ENCODE measurements around the gene PIGBOS1.
"Not testable (repeated sequence)": the region's sequence is repeated elsewhere in the genome, so short reads cannot be mapped to it uniquely, and the experiment has no call there.

The PIGBOS1 gene

DNA sequence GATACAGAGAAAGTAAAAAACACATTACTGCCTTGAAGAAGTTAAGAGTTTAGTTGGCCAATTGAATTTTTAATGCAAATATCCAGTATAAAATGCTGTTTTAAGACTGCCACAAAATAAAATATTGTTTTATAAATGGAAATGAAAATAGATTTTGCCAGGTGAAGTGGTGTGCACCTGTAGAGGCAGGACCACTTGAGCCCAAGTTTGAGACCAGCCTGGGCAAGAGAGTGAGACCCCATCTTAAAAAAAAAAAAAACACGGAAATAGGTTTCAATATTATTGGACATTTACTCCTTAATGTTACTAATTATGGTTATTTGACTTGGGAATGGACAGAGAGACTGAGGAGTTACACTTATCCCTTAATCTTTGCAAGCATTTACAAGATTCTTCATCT is 2.0 kb upstream of the PIGBOS1 start:
- TF ChIP-seq, protein P1, sequence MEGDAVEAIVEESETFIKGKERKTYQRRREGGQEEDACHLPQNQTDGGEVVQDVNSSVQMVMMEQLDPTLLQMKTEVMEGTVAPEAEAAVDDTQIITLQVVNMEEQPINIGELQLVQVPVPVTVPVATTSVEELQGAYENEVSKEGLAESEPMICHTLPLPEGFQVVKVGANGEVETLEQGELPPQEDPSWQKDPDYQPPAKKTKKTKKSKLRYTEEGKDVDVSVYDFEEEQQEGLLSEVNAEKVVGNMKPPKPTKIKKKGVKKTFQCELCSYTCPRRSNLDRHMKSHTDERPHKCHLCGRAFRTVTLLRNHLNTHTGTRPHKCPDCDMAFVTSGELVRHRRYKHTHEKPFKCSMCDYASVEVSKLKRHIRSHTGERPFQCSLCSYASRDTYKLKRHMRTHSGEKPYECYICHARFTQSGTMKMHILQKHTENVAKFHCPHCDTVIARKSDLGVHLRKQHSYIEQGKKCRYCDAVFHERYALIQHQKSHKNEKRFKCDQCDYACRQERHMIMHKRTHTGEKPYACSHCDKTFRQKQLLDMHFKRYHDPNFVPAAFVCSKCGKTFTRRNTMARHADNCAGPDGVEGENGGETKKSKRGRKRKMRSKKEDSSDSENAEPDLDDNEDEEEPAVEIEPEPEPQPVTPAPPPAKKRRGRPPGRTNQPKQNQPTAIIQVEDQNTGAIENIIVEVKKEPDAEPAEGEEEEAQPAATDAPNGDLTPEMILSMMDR (IDR thresholded peaks at IDR 0.05; ENCODE audit: low read length) = no peak
- no peak for TF ChIP-seq EZH2 (IDR thresholded peaks at IDR 0.05; ENCODE audit: borderline replicate concordance, low read length)
- Histone ChIP-seq H3K4me2 (ENCODE audit: low read length) (peak overlapping the region; percentile 89), H3K9me3 (ENCODE audit: low read length) (no peaks in the 10 kb centered on the region), H2AFZ (ENCODE audit: low read length) (no peak overlapping the region), H3K79me2 (ENCODE audit: insufficient read depth, low read length) (peaks cover 46% of the 10 kb centered on the region), H3K36me3 (ENCODE audit: insufficient read depth, low read length) (peaks cover 26% of the 10 kb centered on the region; the same call in 1 of the 2 replicates), H3K9me2 (ENCODE audit: low read depth, low read length) (no peaks in the 10 kb centered on the region), H3K27ac (ENCODE audit: low read depth, low read length, poor library complexity, severe bottlenecking) (peak overlapping the region; percentile 27), H3K4me1 (ENCODE audit: insufficient read depth, low read length, severe bottlenecking) (peaks cover 56% of the 10 kb centered on the region), H3K9ac (ENCODE audit: low read length) (peak overlapping the region; percentile 90; the same call in 1 of the 2 replicates), H3K4me3 (ENCODE audit: low read depth, low read length, poor library complexity, severe bottlenecking) (peak overlapping the region; percentile 87), H3K27me3 (ENCODE audit: insufficient read depth, low read length) (no peaks in the 10 kb centered on the region), H3F3A (ENCODE audit: insufficient read depth, low read length) (peaks cover 6% of the 10 kb centered on the region), H4K20me1 (ENCODE audit: insufficient read depth, low read length) (no peaks in the 10 kb centered on the region)

GRCh38 chr15:55320238-55320550 is 1.3 kb upstream of the PIGBOS1 start:
- Histone ChIP-seq H2AFZ (ENCODE audit: low read length) (no peak overlapping the region), H3K9me3 (ENCODE audit: low read length) (no peaks in the 10 kb centered on the region), H3K9ac (ENCODE audit: low read length) (peak overlapping the region; percentile 90), H3K27me3 (ENCODE audit: insufficient read depth, low read length) (no peaks in the 10 kb centered on the region), H3K36me3 (ENCODE audit: insufficient read depth, low read length) (peaks cover 23% of the 10 kb centered on the region; the same call in 1 of the 2 replicates), H3K79me2 (ENCODE audit: insufficient read depth, low read length) (peaks cover 46% of the 10 kb centered on the region), H3K4me3 (ENCODE audit: low read depth, low read length, poor library complexity, severe bottlenecking) (peak overlapping the region; percentile 87), H3F3A (ENCODE audit: insufficient read depth, low read length) (peaks cover 6% of the 10 kb centered on the region), H3K4me1 (ENCODE audit: insufficient read depth, low read length, severe bottlenecking) (peaks cover 51% of the 10 kb centered on the region), H3K9me2 (ENCODE audit: low read depth, low read length) (no peaks in the 10 kb centered on the region), H3K4me2 (ENCODE audit: low read length) (peak overlapping the region; percentile 89), H3K27ac (ENCODE audit: low read depth, low read length, poor library complexity, severe bottlenecking) (peak overlapping the region; percentile 89), H4K20me1 (ENCODE audit: insufficient read depth, low read length) (no peaks in the 10 kb centered on the region)
- TF ChIP-seq EZH2 (IDR thresholded peaks at IDR 0.05; ENCODE audit: borderline replicate concordance, low read length) = no peak
- TF ChIP-seq, protein P1 (IDR thresholded peaks at IDR 0.05; ENCODE audit: low read length) = no peak

- TF ChIP-seq EZH2 (IDR thresholded peaks at IDR 0.05; ENCODE audit: borderline replicate concordance, low read length) = no peak
- TF ChIP-seq, protein P1 (IDR thresholded peaks at IDR 0.05; ENCODE audit: low read length) = no peak
- H3K4me2 ChIP-seq (ENCODE audit: low read length) = peak overlapping the region; percentile 89
- H3K27me3 ChIP-seq (ENCODE audit: insufficient read depth, low read length) = no peaks in the 10 kb centered on the region
- H3K36me3 ChIP-seq (ENCODE audit: insufficient read depth, low read length) = peaks cover 21% of the 10 kb centered on the region; the same call in 1 of the 2 replicates
- peak overlapping the region; percentile 87 for H3K4me3 ChIP-seq (ENCODE audit: low read depth, low read length, poor library complexity, severe bottlenecking)
- H3K9me3 ChIP-seq (ENCODE audit: low read length) = no peaks in the 10 kb centered on the region
- H3K9me2 ChIP-seq (ENCODE audit: low read depth, low read length) = no peaks in the 10 kb centered on the region
- peaks cover 46% of the 10 kb centered on the region for H3K79me2 ChIP-seq (ENCODE audit: insufficient read depth, low read length)
- peaks cover 6% of the 10 kb centered on the region for H3F3A ChIP-seq (ENCODE audit: insufficient read depth, low read length)
- no peaks in the 10 kb centered on the region for H4K20me1 ChIP-seq (ENCODE audit: insufficient read depth, low read length)
- peak overlapping the region; percentile 90 for H3K9ac ChIP-seq (ENCODE audit: low read length)
- no peak overlapping the region; the same call in 1 of the 2 replicates for H2AFZ ChIP-seq (ENCODE audit: low read length)
- H3K27ac ChIP-seq (ENCODE audit: low read depth, low read length, poor library complexity, severe bottlenecking) = peak overlapping the region; percentile 89
- H3K4me1 ChIP-seq (ENCODE audit: insufficient read depth, low read length, severe bottlenecking) = peaks cover 50% of the 10 kb centered on the region
Observed at GRCh38 chr15:55319537-55320237, 764 bp upstream of the PIGBOS1 start.

- not testable (repeated sequence) for H2AFZ ChIP-seq (ENCODE audit: low read length); H3K9ac ChIP-seq (ENCODE audit: low read length); H4K20me1 ChIP-seq (ENCODE audit: insufficient read depth, low read length); H3K4me1 ChIP-seq (ENCODE audit: insufficient read depth, low read length, severe bottlenecking); H3K27me3 ChIP-seq (ENCODE audit: insufficient read depth, low read length); H3K4me2 ChIP-seq (ENCODE audit: low read length); H3K27ac ChIP-seq (ENCODE audit: low read depth, low read length, poor library complexity, severe bottlenecking); H3K9me2 ChIP-seq (ENCODE audit: low read depth, low read length); H3F3A ChIP-seq (ENCODE audit: insufficient read depth, low read length); H3K36me3 ChIP-seq (ENCODE audit: insufficient read depth, low read length); H3K9me3 ChIP-seq (ENCODE audit: low read length); H3K4me3 ChIP-seq (ENCODE audit: low read depth, low read length, poor library complexity, severe bottlenecking); H3K79me2 ChIP-seq (ENCODE audit: insufficient read depth, low read length)
Observed at GRCh38 chr15:55302801-55303200, 16.1 kb downstream of the PIGBOS1 start.
